ENCODE data around the gene PUDP.

PUDP gene

DNA sequence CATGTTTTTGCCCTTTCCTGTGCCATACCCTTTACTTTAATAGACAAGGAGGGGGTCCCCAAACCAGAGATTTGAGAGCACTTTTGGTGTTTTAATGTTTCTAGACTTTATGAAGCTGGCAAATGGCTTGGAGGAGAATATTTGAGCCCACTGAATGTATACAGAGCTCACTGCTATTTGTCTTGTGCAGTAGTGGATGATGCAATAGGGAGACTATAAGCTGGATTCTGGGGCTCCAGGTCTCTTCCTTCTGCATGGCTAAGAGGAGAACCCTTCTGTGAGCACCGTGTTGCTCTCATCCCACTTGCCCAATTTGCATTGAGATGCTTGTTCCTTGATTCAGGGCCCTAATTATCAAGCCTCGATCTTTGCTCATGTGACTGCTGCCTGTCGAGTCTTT is 8.9 kb upstream of the PUDP start:
- no peaks in the 10 kb centered on the region for H3K9me2 ChIP-seq (ENCODE audit: low read depth, low read length)
- no peaks in the 10 kb centered on the region for H4K20me1 ChIP-seq (ENCODE audit: insufficient read depth, low read length)
- H3K36me3 ChIP-seq (ENCODE audit: insufficient read depth, low read length): no peaks in the 10 kb centered on the region
- no peak overlapping the region for H3K4me2 ChIP-seq (ENCODE audit: low read length)
- no peaks in the 10 kb centered on the region for H3K27me3 ChIP-seq (ENCODE audit: insufficient read depth, low read length)
- TF ChIP-seq, protein P1, sequence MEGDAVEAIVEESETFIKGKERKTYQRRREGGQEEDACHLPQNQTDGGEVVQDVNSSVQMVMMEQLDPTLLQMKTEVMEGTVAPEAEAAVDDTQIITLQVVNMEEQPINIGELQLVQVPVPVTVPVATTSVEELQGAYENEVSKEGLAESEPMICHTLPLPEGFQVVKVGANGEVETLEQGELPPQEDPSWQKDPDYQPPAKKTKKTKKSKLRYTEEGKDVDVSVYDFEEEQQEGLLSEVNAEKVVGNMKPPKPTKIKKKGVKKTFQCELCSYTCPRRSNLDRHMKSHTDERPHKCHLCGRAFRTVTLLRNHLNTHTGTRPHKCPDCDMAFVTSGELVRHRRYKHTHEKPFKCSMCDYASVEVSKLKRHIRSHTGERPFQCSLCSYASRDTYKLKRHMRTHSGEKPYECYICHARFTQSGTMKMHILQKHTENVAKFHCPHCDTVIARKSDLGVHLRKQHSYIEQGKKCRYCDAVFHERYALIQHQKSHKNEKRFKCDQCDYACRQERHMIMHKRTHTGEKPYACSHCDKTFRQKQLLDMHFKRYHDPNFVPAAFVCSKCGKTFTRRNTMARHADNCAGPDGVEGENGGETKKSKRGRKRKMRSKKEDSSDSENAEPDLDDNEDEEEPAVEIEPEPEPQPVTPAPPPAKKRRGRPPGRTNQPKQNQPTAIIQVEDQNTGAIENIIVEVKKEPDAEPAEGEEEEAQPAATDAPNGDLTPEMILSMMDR (IDR thresholded peaks at IDR 0.05; ENCODE audit: low read length): no peak
- no peak for TF ChIP-seq EZH2 (IDR thresholded peaks at IDR 0.05; ENCODE audit: borderline replicate concordance, low read length)
- no peak overlapping the region for H3K9ac ChIP-seq (ENCODE audit: low read length)
- H3K79me2 ChIP-seq (ENCODE audit: insufficient read depth, low read length): no peaks in the 10 kb centered on the region
- H2AFZ ChIP-seq (ENCODE audit: low read length): no peak overlapping the region
- no peak overlapping the region for H3K4me3 ChIP-seq (ENCODE audit: low read depth, low read length, poor library complexity, severe bottlenecking)
- H3K4me1 ChIP-seq (ENCODE audit: insufficient read depth, low read length, severe bottlenecking): peaks cover 16% of the 10 kb centered on the region
- H3F3A ChIP-seq (ENCODE audit: insufficient read depth, low read length): no peaks in the 10 kb centered on the region
- no peaks in the 10 kb centered on the region for H3K9me3 ChIP-seq (ENCODE audit: low read length)
- H3K27ac ChIP-seq (ENCODE audit: low read depth, low read length, poor library complexity, severe bottlenecking): no peak overlapping the region

- no peaks in the 10 kb centered on the region for H3K79me2 ChIP-seq (ENCODE audit: insufficient read depth, low read length)
- no peak overlapping the region for H3K4me3 ChIP-seq (ENCODE audit: low read depth, low read length, poor library complexity, severe bottlenecking)
- H3K9me3 ChIP-seq (ENCODE audit: low read length): no peaks in the 10 kb centered on the region
- H3F3A ChIP-seq (ENCODE audit: insufficient read depth, low read length): no peaks in the 10 kb centered on the region
- no peak for TF ChIP-seq EZH2 (IDR thresholded peaks at IDR 0.05; ENCODE audit: borderline replicate concordance, low read length)
- TF ChIP-seq, protein P1 (IDR thresholded peaks at IDR 0.05; ENCODE audit: low read length): no peak
- H3K27me3 ChIP-seq (ENCODE audit: insufficient read depth, low read length): no peaks in the 10 kb centered on the region
- H2AFZ ChIP-seq (ENCODE audit: low read length): no peak overlapping the region
- H3K4me1 ChIP-seq (ENCODE audit: insufficient read depth, low read length, severe bottlenecking): peaks cover 16% of the 10 kb centered on the region
- no peak overlapping the region for H3K9ac ChIP-seq (ENCODE audit: low read length)
- no peaks in the 10 kb centered on the region for H3K9me2 ChIP-seq (ENCODE audit: low read depth, low read length)
- no peaks in the 10 kb centered on the region for H3K36me3 ChIP-seq (ENCODE audit: insufficient read depth, low read length)
- H3K4me2 ChIP-seq (ENCODE audit: low read length): no peak overlapping the region
- no peaks in the 10 kb centered on the region for H4K20me1 ChIP-seq (ENCODE audit: insufficient read depth, low read length)
- H3K27ac ChIP-seq (ENCODE audit: low read depth, low read length, poor library complexity, severe bottlenecking): no peak overlapping the region
These were observed 7.2 kb upstream of the PUDP start for GRCh38 chrX:7155163-7155562.

DNA sequence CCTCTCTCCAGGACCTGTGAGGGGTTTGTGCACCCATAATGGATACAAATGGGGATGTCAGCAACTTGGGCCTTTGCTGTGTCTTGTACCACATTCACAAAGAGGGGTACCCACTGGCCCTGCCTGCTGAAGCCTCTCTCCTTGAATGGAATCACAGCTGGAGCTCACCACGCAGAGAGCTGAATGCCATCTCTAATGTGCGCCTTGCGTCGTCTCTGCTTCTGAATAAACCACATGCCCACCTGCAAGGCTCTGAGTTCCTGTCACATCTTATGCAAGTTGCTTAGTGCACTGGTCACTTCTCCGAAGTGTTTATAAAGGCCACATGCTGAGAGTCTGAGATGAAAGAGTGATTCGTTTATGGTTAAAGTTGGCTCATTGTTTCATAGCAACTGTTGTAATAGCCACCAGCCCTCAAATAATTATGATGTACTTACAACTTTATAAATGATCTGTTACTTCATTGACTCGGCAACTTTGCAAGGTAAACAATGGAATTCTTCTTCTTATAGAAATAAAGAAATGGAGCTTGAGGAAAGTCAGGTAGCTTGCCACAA is 6.2 kb upstream of the PUDP start:
- TF ChIP-seq EZH2 (IDR thresholded peaks at IDR 0.05; ENCODE audit: borderline replicate concordance, low read length): no peak
- TF ChIP-seq, protein P1 (IDR thresholded peaks at IDR 0.05; ENCODE audit: low read length): no peak
- Histone ChIP-seq H3K9me3 (ENCODE audit: low read length) (no peaks in the 10 kb centered on the region), H3K79me2 (ENCODE audit: insufficient read depth, low read length) (no peaks in the 10 kb centered on the region), H4K20me1 (ENCODE audit: insufficient read depth, low read length) (no peaks in the 10 kb centered on the region), H3F3A (ENCODE audit: insufficient read depth, low read length) (no peaks in the 10 kb centered on the region), H3K36me3 (ENCODE audit: insufficient read depth, low read length) (no peaks in the 10 kb centered on the region), H3K4me1 (ENCODE audit: insufficient read depth, low read length, severe bottlenecking) (peaks cover 24% of the 10 kb centered on the region), H3K9ac (ENCODE audit: low read length) (no peak overlapping the region), H3K4me2 (ENCODE audit: low read length) (no peak overlapping the region; the same call in 1 of the 2 replicates), H3K9me2 (ENCODE audit: low read depth, low read length) (no peaks in the 10 kb centered on the region), H3K27ac (ENCODE audit: low read depth, low read length, poor library complexity, severe bottlenecking) (no peak overlapping the region), H3K4me3 (ENCODE audit: low read depth, low read length, poor library complexity, severe bottlenecking) (no peak overlapping the region), H2AFZ (ENCODE audit: low read length) (no peak overlapping the region), H3K27me3 (ENCODE audit: insufficient read depth, low read length) (no peaks in the 10 kb centered on the region)

Data from OCI-LY1 (cell line).